Hematopoietic multipotent progenitor cell treated with erythropoietin and hydrocortisone succinate and interleukin-3 and kit ligand, for 17 days (in vitro differentiated cells): Measurements from ENCODE around the gene PRKN.
"Not testable (repeated sequence)": the region's sequence is repeated elsewhere in the genome, so short reads cannot be mapped to it uniquely, and the experiment has no call there.

ENCODE experiments used
- DNase-seq: peaks from one replicate; pipeline ENCODE4 v3.0.0-alpha.2; 2015; ENCODE audit warnings: low spot score

PRKN gene

GRCh38 chr6:161347988-161348627, 1379.5 kb downstream of the PRKN start:
- no peak for DNase-seq

- no peak for DNase-seq
Observed at GRCh38 chr6:161347125-161347524, 1380.4 kb downstream of the PRKN start.

- DNase-seq: no peak
Observed at GRCh38 chr6:161346717-161347116, 1380.8 kb downstream of the PRKN start.

- no peak for DNase-seq
Observed at GRCh38 chr6:161344626-161345025, 1382.9 kb downstream of the PRKN start.

- no peak for DNase-seq
Observed at GRCh38 chr6:161342039-161342438, 1385.5 kb downstream of the PRKN start.

GRCh38 chr6:161341638-161342037, 1385.9 kb downstream of the PRKN start:
- no peak for DNase-seq

- DNase-seq: no peak
Observed at GRCh38 chr6:161338015-161338414, 1389.6 kb downstream of the PRKN start.

- DNase-seq: no peak
Observed at GRCh38 chr6:161336479-161336878, 1391.1 kb downstream of the PRKN start.

- no peak for DNase-seq
Observed at GRCh38 chr6:161333410-161333809, 1394.2 kb downstream of the PRKN start.

- DNase-seq: not testable (repeated sequence)
Observed at GRCh38 chr6:161331402-161332081, 1396.0 kb downstream of the PRKN start.

- no peak for DNase-seq
Observed at GRCh38 chr6:161327360-161327953, 1400.1 kb downstream of the PRKN start.

GRCh38 chr6:161319231-161319630, 1408.3 kb downstream of the PRKN start:
- DNase-seq: no peak

GRCh38 chr6:161318456-161318855, 1409.1 kb downstream of the PRKN start:
- no peak for DNase-seq

GRCh38 chr6:161316531-161316930, 1411.0 kb downstream of the PRKN start:
- DNase-seq: no peak

- not testable (repeated sequence) for DNase-seq
Observed at GRCh38 chr6:161315246-161315917, 1412.2 kb downstream of the PRKN start.

GRCh38 chr6:161314541-161315245, 1412.9 kb downstream of the PRKN start:
- not testable (repeated sequence) for DNase-seq

GRCh38 chr6:161313940-161314509, 1413.5 kb downstream of the PRKN start:
- DNase-seq: no peak

- not testable (repeated sequence) for DNase-seq
Observed at GRCh38 chr6:161313475-161313874, 1414.1 kb downstream of the PRKN start.

- not testable (repeated sequence) for DNase-seq
Observed at GRCh38 chr6:161309774-161310173, 1417.8 kb downstream of the PRKN start.

- DNase-seq: no peak
Observed at GRCh38 chr6:161308075-161308655, 1419.4 kb downstream of the PRKN start.

- no peak for DNase-seq
Observed at GRCh38 chr6:161305860-161306259, 1421.7 kb downstream of the PRKN start.
